HG03025 (cell line): ENCODE measurements around the gene BDKRB2.

Experiments used
- ATAC-seq: cut with Tn5 transposase; IDR thresholded peaks from one replicate; pipeline ENCODE4 v1.9.1; 2021; ENCODE audit warnings: mild to moderate bottlenecking, moderate library complexity; ENCODE audit not compliant: unreplicated experiment, low FRiP score

The BDKRB2 gene

GRCh38 chr14:96204151-96205058 lies at the start of gene BDKRB2:
BDKRB2 (plus strand) TSS chr14:96204839; CDS start chr14:96237108, 32,269 bp downstream.
- ATAC-seq, result no peak

GRCh38 chr14:96154900-96155299 lies 49.7 kb upstream of the BDKRB2 start:
- no peak for ATAC-seq

GRCh38 chr14:96156804-96157760 lies 47.6 kb upstream of the BDKRB2 start:
- no peak for ATAC-seq

GRCh38 chr14:96158735-96159134 lies 45.9 kb upstream of the BDKRB2 start:
- ATAC-seq, result no peak

- ATAC-seq, result no peak
Measured at GRCh38 chr14:96160076-96160912, 44.3 kb upstream of the BDKRB2 start.

GRCh38 chr14:96160913-96161310 lies 43.7 kb upstream of the BDKRB2 start:
- ATAC-seq, result no peak

- ATAC-seq, result no peak
Measured at GRCh38 chr14:96161636-96162035, 43.0 kb upstream of the BDKRB2 start.

- ATAC-seq, result no peak
Measured at GRCh38 chr14:96162265-96162664, 42.4 kb upstream of the BDKRB2 start.

GRCh38 chr14:96162741-96163140 lies 41.9 kb upstream of the BDKRB2 start:
- ATAC-seq, result no peak

- no peak for ATAC-seq
Measured at GRCh38 chr14:96164861-96165490, 39.7 kb upstream of the BDKRB2 start.

- no peak for ATAC-seq
Measured at GRCh38 chr14:96165493-96166436, 38.9 kb upstream of the BDKRB2 start.

GRCh38 chr14:96166461-96167223 lies 38.0 kb upstream of the BDKRB2 start:
- ATAC-seq, result no peak

GRCh38 chr14:96167224-96168148 lies 37.2 kb upstream of the BDKRB2 start:
- ATAC-seq, result no peak

- no peak for ATAC-seq
Measured at GRCh38 chr14:96168581-96168980, 36.1 kb upstream of the BDKRB2 start.

- ATAC-seq, result no peak
Measured at GRCh38 chr14:96170961-96171592, 33.6 kb upstream of the BDKRB2 start.

- ATAC-seq, result no peak
Measured at GRCh38 chr14:96173636-96174475, 30.8 kb upstream of the BDKRB2 start.
